ENCODE results near the gene PACC1. TPM values are rescaled to one million over a fixed set of nuclear protein-coding genes. Genes with fewer than 3 reads are reported as not detected.

Gene PACC1
- polyA plus RNA-seq, 1 experiment, result 12.7 TPM

DNA sequence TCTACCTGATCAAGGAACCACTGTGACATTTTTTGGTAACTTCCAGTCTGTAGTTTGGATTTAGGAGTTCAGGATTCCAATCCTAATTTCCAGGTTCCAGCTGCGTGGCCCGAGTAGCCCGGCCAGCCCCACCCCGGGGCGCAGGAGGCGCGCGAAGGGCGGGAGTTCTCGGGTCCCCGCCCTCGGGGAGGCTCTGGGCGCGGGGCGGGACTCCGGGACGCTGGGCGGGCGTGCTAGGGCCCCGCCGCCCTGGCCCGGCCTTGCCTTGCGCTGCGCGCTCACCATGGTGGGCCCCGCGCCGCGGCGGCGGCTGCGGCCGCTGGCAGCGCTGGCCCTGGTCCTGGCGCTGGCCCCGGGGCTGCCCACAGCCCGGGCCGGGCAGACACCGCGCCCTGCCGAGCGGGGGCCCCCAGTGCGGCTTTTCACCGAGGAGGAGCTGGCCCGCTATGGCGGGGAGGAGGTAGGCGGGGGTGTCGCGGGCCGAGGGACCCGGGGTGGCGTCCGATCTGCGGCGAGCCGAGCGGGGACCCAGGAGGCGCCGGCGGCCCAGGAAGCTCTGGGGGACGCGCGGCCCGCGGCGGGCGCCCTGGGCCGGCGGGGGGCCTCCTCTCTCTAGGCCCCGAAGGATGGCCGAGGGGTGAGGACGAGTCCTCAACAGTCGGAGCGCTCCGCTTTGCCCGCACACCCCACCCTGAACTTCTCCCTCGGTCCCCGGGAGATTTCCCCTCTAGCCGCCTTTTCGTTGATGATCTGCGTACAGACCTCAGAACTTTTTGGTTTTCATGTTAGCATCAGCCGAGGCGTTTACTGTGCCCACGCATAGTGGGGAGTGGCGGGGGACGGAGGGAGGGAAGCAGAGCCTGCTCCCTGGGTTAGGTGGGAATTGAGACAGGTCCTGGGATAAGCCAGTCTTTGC is 18.2 kb upstream of the PACC1 start, which contains the start of gene NENF:
TSS of gene NENF (plus strand) at position 260 of the 916 bp plus-strand sequence. CDS start at position 284, 24 bp downstream.
- no peak for TF ChIP-seq CTCF (IDR thresholded peaks at IDR 0.05; ENCODE audit: insufficient read depth, low read depth, low read length)
- POLR2A ChIA-PET, result no interaction called here
- Histone ChIP-seq H3K27me3 (ENCODE audit: control insufficient read depth, insufficient read depth, low read length) (no peaks in the 10 kb centered on the region), H3K36me3 (ENCODE audit: control insufficient read depth, insufficient read depth, low read length) (no peaks in the 10 kb centered on the region), H3K4me3 (ENCODE audit: low read depth, low read length) (peak within 1 kb of the TSS; percentile 59)
- peak; percentile 11 for DNase-seq (ENCODE audit: low read depth)
- CTCF ChIA-PET, result interaction anchor here (0.9 to 1.4 kb wide), 2 partner anchors 22 to 23 kb away, joined by 3 to 5 read pairs; no protein-coding TSS in a partner anchor

GRCh38 chr1:212432272-212432660 is 17.6 kb upstream of the PACC1 start:
- CTCF ChIA-PET, result interaction anchor here (1.4 kb wide), 1 partner anchor 24 kb away, joined by 5 read pairs; no protein-coding TSS in a partner anchor
- POLR2A ChIA-PET, result no interaction called here
- no peak for TF ChIP-seq CTCF (IDR thresholded peaks at IDR 0.05; ENCODE audit: insufficient read depth, low read depth, low read length)
- no peaks in the 10 kb centered on the region for H3K27me3 ChIP-seq (ENCODE audit: control insufficient read depth, insufficient read depth, low read length)
- no peak for DNase-seq (ENCODE audit: low read depth)
- H3K36me3 ChIP-seq (ENCODE audit: control insufficient read depth, insufficient read depth, low read length), result no peaks in the 10 kb centered on the region
- peak overlapping the region; percentile 33 for H3K4me3 ChIP-seq (ENCODE audit: low read depth, low read length)

DNA sequence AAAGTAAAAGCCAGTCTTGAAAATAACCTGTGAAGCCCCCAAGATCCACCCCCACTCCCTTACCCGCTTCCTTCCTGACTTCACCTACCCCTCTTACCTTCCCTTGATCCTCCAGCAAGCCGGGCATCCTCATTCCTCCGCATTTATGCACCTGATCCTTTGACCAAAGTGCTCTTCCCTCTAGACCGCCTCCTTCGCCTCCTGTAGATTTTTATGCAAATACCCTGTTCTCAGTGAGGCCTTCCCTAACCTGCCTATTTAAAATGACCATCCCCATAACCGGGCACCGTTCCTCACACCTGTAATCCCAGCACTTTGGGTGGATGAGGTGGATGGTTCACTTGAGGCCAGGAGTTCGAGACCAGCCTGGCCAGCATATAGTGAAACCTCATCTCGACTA is 17.0 kb upstream of the PACC1 start:
- no peak for DNase-seq (ENCODE audit: low read depth)
- CTCF ChIA-PET, result interaction anchor here (1.4 kb wide), 1 partner anchor 24 kb away, joined by 5 read pairs; no protein-coding TSS in a partner anchor
- no peak for TF ChIP-seq CTCF (IDR thresholded peaks at IDR 0.05; ENCODE audit: insufficient read depth, low read depth, low read length)
- no peaks in the 10 kb centered on the region for H3K36me3 ChIP-seq (ENCODE audit: control insufficient read depth, insufficient read depth, low read length)
- POLR2A ChIA-PET, result no interaction called here
- no peaks in the 10 kb centered on the region for H3K27me3 ChIP-seq (ENCODE audit: control insufficient read depth, insufficient read depth, low read length)
- H3K4me3 ChIP-seq (ENCODE audit: low read depth, low read length), result no peak overlapping the region

GRCh38 chr1:212430955-212431394 is 16.3 kb upstream of the PACC1 start:
- Histone ChIP-seq H3K36me3 (ENCODE audit: control insufficient read depth, insufficient read depth, low read length) (no peaks in the 10 kb centered on the region), H3K4me3 (ENCODE audit: low read depth, low read length) (no peak overlapping the region), H3K27me3 (ENCODE audit: control insufficient read depth, insufficient read depth, low read length) (no peaks in the 10 kb centered on the region; the same call in 1 of the 2 replicates)
- CTCF ChIA-PET, result interaction anchor here (0.6 to 1.3 kb wide), 2 partner anchors 25 to 139 kb away, joined by 3 read pairs; no protein-coding TSS in a partner anchor
- POLR2A ChIA-PET, result interaction anchor here (0.6 kb wide), 1 partner anchor 583 kb away, joined by 3 read pairs; no protein-coding TSS in a partner anchor
- TF ChIP-seq CTCF (IDR thresholded peaks at IDR 0.05; ENCODE audit: insufficient read depth, low read depth, low read length), result no peak
- DNase-seq (ENCODE audit: low read depth), result no peak

DNA sequence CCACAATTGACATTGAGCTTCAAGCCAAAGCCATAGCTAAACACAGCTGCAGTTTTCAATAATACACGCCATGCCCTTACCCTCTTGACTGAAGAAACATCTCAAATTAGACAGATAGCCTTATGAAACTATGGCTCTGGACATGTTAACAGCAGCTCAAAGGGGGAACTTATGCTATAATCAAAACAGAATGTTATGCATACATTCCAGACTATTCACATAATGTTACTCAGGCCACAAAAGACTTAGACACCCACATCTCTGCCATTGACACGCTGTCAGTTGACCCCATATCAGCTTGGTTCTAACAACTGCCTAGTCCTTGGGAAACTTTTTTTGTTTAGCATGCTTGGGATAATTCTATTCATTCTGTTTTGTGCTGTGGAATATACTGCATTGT is 15.7 kb upstream of the PACC1 start:
- Histone ChIP-seq H3K4me3 (ENCODE audit: low read depth, low read length) (no peak overlapping the region), H3K27me3 (ENCODE audit: control insufficient read depth, insufficient read depth, low read length) (no peaks in the 10 kb centered on the region; the same call in 1 of the 2 replicates), H3K36me3 (ENCODE audit: control insufficient read depth, insufficient read depth, low read length) (no peaks in the 10 kb centered on the region)
- no peak for TF ChIP-seq CTCF (IDR thresholded peaks at IDR 0.05; ENCODE audit: insufficient read depth, low read depth, low read length)
- POLR2A ChIA-PET, result interaction anchor here (0.6 kb wide), 1 partner anchor 583 kb away, joined by 3 read pairs; no protein-coding TSS in a partner anchor
- no peak for DNase-seq (ENCODE audit: low read depth)
- CTCF ChIA-PET, result interaction anchor here (0.6 to 1.3 kb wide), 2 partner anchors 26 to 139 kb away, joined by 3 read pairs; no protein-coding TSS in a partner anchor
